SK-N-SH treated with all-trans-retinoic acid at 6 μM for 48 hours (cell line): ENCODE measurements around the gene C1GALT1.

Experiments used
- ATAC-seq: fragments of 200-7000 bp; cut with Tn5 transposase; 3 replicates; pipeline ENCODE4 v1.9.1; 2020; ENCODE audit warnings: mild to moderate bottlenecking, moderate library complexity
- ARNTL ChIP-seq: fragments of 450-650 bp; formaldehyde crosslinking; IDR thresholded peaks from 2 replicates; pipeline ENCODE4 v1.5.0; 2020; ENCODE audit warnings: low read depth, mild to moderate bottlenecking, moderate library complexity, borderline replicate concordance
- BACH2 ChIP-seq: fragments of 250-450 bp; sonication (Bioruptor Pico); IDR thresholded peaks from 2 replicates; pipeline ENCODE4 v1.9.0; 2021; ENCODE audit warnings: mild to moderate bottlenecking, borderline replicate concordance
- CREB5 ChIP-seq: fragments of 250-450 bp; sonication (Bioruptor Pico); IDR thresholded peaks from 2 replicates; pipeline ENCODE4 v1.5.1; 2020; ENCODE audit warnings: low read depth, mild to moderate bottlenecking, moderate library complexity
- CSDC2 ChIP-seq: fragments of 250-450 bp; sonication (Bioruptor Pico); IDR thresholded peaks from 2 replicates; pipeline ENCODE4 v1.5.0; 2020; ENCODE audit warnings: mild to moderate bottlenecking, moderate library complexity
- CSRNP3 ChIP-seq: fragments of 250-450 bp; sonication (Bioruptor Pico); IDR thresholded peaks from 2 replicates; pipeline ENCODE4 v1.5.1; 2021; ENCODE audit warnings: mild to moderate bottlenecking, moderate library complexity
- ESRRG ChIP-seq: fragments of 250-450 bp; sonication (Bioruptor Pico); IDR thresholded peaks from 2 replicates; pipeline ENCODE4 v1.6.1; 2021; ENCODE audit warnings: mild to moderate bottlenecking
- GLIS3 ChIP-seq: fragments of 250-450 bp; sonication (Bioruptor Pico); IDR thresholded peaks from 2 replicates; pipeline ENCODE4 v1.5.0; 2020; ENCODE audit warnings: mild to moderate bottlenecking, moderate library complexity
- ISL1 ChIP-seq: fragments of 250-450 bp; sonication (Bioruptor Pico); IDR thresholded peaks from 2 replicates; pipeline ENCODE4 v2.1.2; 2022; ENCODE audit warnings: mild to moderate bottlenecking, moderate library complexity
- OSR1 ChIP-seq: fragments of 250-450 bp; sonication (Bioruptor Pico); IDR thresholded peaks from 2 replicates; pipeline ENCODE4 v1.8.0; 2022; ENCODE audit warnings: moderate library complexity, mild to moderate bottlenecking, inconsistent platforms
- PATZ1 ChIP-seq: fragments of 250-450 bp; sonication (Bioruptor Pico); IDR thresholded peaks from 2 replicates; pipeline ENCODE4 v1.8.0; 2020; ENCODE audit warnings: mild to moderate bottlenecking, moderate library complexity, borderline replicate concordance
- POU6F1 ChIP-seq: fragments of 250-450 bp; sonication (Bioruptor Pico); IDR thresholded peaks from 2 replicates; pipeline ENCODE4 v1.8.0; 2021; ENCODE audit warnings: low read depth, mild to moderate bottlenecking, moderate library complexity, borderline replicate concordance
- PPARA ChIP-seq: fragments of 250-450 bp; sonication (Bioruptor Pico); IDR thresholded peaks from 2 replicates; pipeline ENCODE4 v1.5.0; 2020; ENCODE audit warnings: mild to moderate bottlenecking, borderline replicate concordance
- RARB ChIP-seq: fragments of 250-450 bp; sonication (Bioruptor Pico); IDR thresholded peaks from 2 replicates; pipeline ENCODE4 v1.8.0; 2021; ENCODE audit warnings: mild to moderate bottlenecking, moderate library complexity
- SNAI2 ChIP-seq: fragments of 250-450 bp; sonication (Bioruptor Pico); IDR thresholded peaks from 2 replicates; pipeline ENCODE4 v1.5.0; 2020; ENCODE audit warnings: mild to moderate bottlenecking, moderate library complexity
- TCF4 ChIP-seq: fragments of 250-450 bp; sonication (Bioruptor Pico); IDR thresholded peaks from 2 replicates; pipeline ENCODE4 v1.8.0; 2021; ENCODE audit warnings: mild to moderate bottlenecking, moderate library complexity, borderline replicate concordance
- TOX ChIP-seq: fragments of 250-450 bp; sonication (Bioruptor Pico); IDR thresholded peaks from 2 replicates; pipeline ENCODE4 v1.8.0; 2021; ENCODE audit warnings: mild to moderate bottlenecking, moderate library complexity, borderline replicate concordance
- TSHZ2 ChIP-seq: fragments of 250-450 bp; sonication (Bioruptor Pico); IDR thresholded peaks from 2 replicates; pipeline ENCODE4 v1.5.0; 2020; ENCODE audit warnings: mild to moderate bottlenecking, moderate library complexity
- ZC3H10 ChIP-seq: fragments of 250-450 bp; sonication (Bioruptor Pico); IDR thresholded peaks from 2 replicates; pipeline ENCODE4 v1.5.1; 2021; ENCODE audit warnings: mild to moderate bottlenecking, moderate library complexity
- ZFP3 ChIP-seq: fragments of 250-450 bp; sonication (Bioruptor Pico); IDR thresholded peaks from 2 replicates; pipeline ENCODE4 v1.5.0; 2020; ENCODE audit warnings: mild to moderate bottlenecking, moderate library complexity
- ZFP30 ChIP-seq: fragments of 450-650 bp; formaldehyde crosslinking; IDR thresholded peaks from 2 replicates; pipeline ENCODE4 v1.5.0; 2022; ENCODE audit warnings: mild to moderate bottlenecking, moderate library complexity
- ZNF565 ChIP-seq: fragments of 450-650 bp; formaldehyde crosslinking; conservative IDR thresholded peaks from 2 replicates; pipeline ENCODE4 v1.5.0; 2020; ENCODE audit warnings: low read depth, mild to moderate bottlenecking, moderate library complexity
- ZNF70 ChIP-seq: fragments of 450-650 bp; formaldehyde crosslinking; IDR thresholded peaks from 2 replicates; pipeline ENCODE4 v1.5.0; 2020; ENCODE audit warnings: mild to moderate bottlenecking, moderate library complexity
- ZNF8 ChIP-seq: fragments of 450-650 bp; formaldehyde crosslinking; IDR thresholded peaks from 2 replicates; pipeline ENCODE4 v1.5.0; 2020; ENCODE audit warnings: mild to moderate bottlenecking, moderate library complexity

C1GALT1 gene

GRCh38 chr7:7182156-7183060 lies at the start of gene C1GALT1:
Gene C1GALT1 (plus strand): TSS chr7:7182544. CDS start chr7:7234320, 51,776 bp downstream.
- peak; percentile 93 for ATAC-seq
- no peak for TF ChIP-seq CSRNP3
- peak; percentile 93; the same call in 1 of the 2 replicates for TF ChIP-seq SNAI2
- TF ChIP-seq CSDC2 (CRISPR knock-in tag), result peak; percentile 86; the same call in 1 of the 2 replicates
- peak; percentile 25; the same call in 1 of the 2 replicates for TF ChIP-seq ZC3H10 (CRISPR knock-in tag)
- TF ChIP-seq CREB5, result no peak; the same call in 1 of the 2 replicates
- TF ChIP-seq TCF4 (CRISPR knock-in tag), result no peak
- TF ChIP-seq ZNF8 (CRISPR knock-in tag), result no peak
- TF ChIP-seq PATZ1 (CRISPR knock-in tag), result no peak; the same call in 1 of the 2 replicates
- no peak for TF ChIP-seq POU6F1
- no peak for TF ChIP-seq ESRRG
- no peak for TF ChIP-seq ARNTL (CRISPR knock-in tag)
- no peak for TF ChIP-seq ZNF565
- no peak for TF ChIP-seq ZFP30 (CRISPR knock-in tag)
- peak; percentile 40; the same call in 1 of the 2 replicates for TF ChIP-seq ZFP3
- TF ChIP-seq BACH2, result no peak
- TF ChIP-seq TOX, result no peak
- no peak for TF ChIP-seq ISL1
- no peak for TF ChIP-seq RARB (CRISPR knock-in tag)
- no peak; the same call in 1 of the 2 replicates for TF ChIP-seq TSHZ2 (CRISPR knock-in tag)
- TF ChIP-seq PPARA, result no peak
- TF ChIP-seq GLIS3, result peak; percentile 74; the same call in 1 of the 2 replicates
- TF ChIP-seq ZNF70 (CRISPR knock-in tag), result no peak; the same call in 1 of the 2 replicates
- no peak for TF ChIP-seq OSR1 (CRISPR knock-in tag)
- TF ChIP-seq, all 23 proteins: peak for 5

GRCh38 chr7:7134046-7134445 lies 48.3 kb upstream of the C1GALT1 start:
- TF ChIP-seq CREB5 (no peak), TCF4 (CRISPR knock-in tag) (no peak), ZNF70 (CRISPR knock-in tag) (no peak), ZFP3 (no peak), GLIS3 (no peak), PPARA (no peak), ESRRG (no peak), ARNTL (CRISPR knock-in tag) (no peak), PATZ1 (CRISPR knock-in tag) (no peak), ZFP30 (CRISPR knock-in tag) (no peak), ZNF565 (no peak), SNAI2 (no peak), OSR1 (CRISPR knock-in tag) (no peak), ZC3H10 (CRISPR knock-in tag) (no peak)
- no peak for ATAC-seq
